ENCODE measurements around the gene GLI2. TPM values are rescaled to one million over a fixed set of nuclear protein-coding genes. Genes with fewer than 3 reads are reported as not detected.

The GLI2 gene
- total and polyA plus RNA-seq, 2 of the 8 experiments (the other 6 are each of a cell fraction or from before 2014, with no cell fraction given) = 18.4 to 46.9 TPM

GRCh38 chr2:120720746-120721375 lies 14.8 kb upstream of the GLI2 start (continued):
- no peak for TF ChIP-seq CHD7 (IDR thresholded peaks at IDR 0.05; ENCODE audit: insufficient replicate concordance, low read length)
- TF ChIP-seq CEBPB (IDR thresholded peaks at IDR 0.05; ENCODE audit: low read depth, low read length) = no peak

Data from H1 (cell line).